Testis (tissue), 2 donors: Measurements from ENCODE around the gene SOCS7.

ENCODE experiments used
- CTCF ChIP-seq, 3 experiments: fragments of 450-650 bp in 2 of 3; fragments of 200-600 bp in 1 of 3; sonication (generic) in 1 of 3; IDR thresholded peaks; one replicate each; pipeline ENCODE4 v1.5.1; 2016 to 2019; ENCODE audit warnings: antibody characterized with exemption in 3 of 3, mild to moderate bottlenecking in 2 of 3, moderate library complexity in 1 of 3
- POLR2A ChIP-seq: fragments of 450-650 bp; IDR thresholded peaks from one replicate; pipeline ENCODE4 v1.6.1; 2017; ENCODE audit warnings: antibody characterized with exemption, mild to moderate bottlenecking, moderate library complexity

- no peak for TF ChIP-seq CTCF (IDR thresholded peaks at IDR 0.05)
- no peak for TF ChIP-seq POLR2A
Observed at GRCh38 chr17:38358586-38359513, 7.2 kb downstream of the SOCS7 start.
